IPS-20b (cell line): ENCODE data around the gene ACTN2.

Source experiments
- H3K27ac ChIP-seq: one replicate; pipeline ENCODE4 v1.5.1; 2013; ENCODE audit warnings: low read length
- H3K27me3 ChIP-seq: 2 replicates; pipeline ENCODE4 v1.6.1; 2013; ENCODE audit warnings: mild to moderate bottlenecking, low read length, inconsistent platforms; ENCODE audit not compliant: insufficient read depth
- H3K36me3 ChIP-seq: 2 replicates; pipeline ENCODE4 v1.6.1; 2013; ENCODE audit warnings: low read depth, mild to moderate bottlenecking, inconsistent platforms, low read length, moderate library complexity; ENCODE audit not compliant: insufficient read depth
- H3K4me1 ChIP-seq: 2 replicates; pipeline ENCODE4 v1.6.1; 2013; ENCODE audit warnings: mild to moderate bottlenecking, control low read depth, inconsistent platforms, low read length, moderate library complexity; ENCODE audit not compliant: insufficient read depth
- H3K4me3 ChIP-seq: 2 replicates; pipeline ENCODE4 v1.5.1; 2013; ENCODE audit warnings: mild to moderate bottlenecking, low read length, inconsistent platforms
- H3K9ac ChIP-seq: 2 replicates; pipeline ENCODE4 v1.6.1; 2013; ENCODE audit warnings: low read depth, mild to moderate bottlenecking, inconsistent platforms, low read length, moderate library complexity
- H3K9me3 ChIP-seq: 2 replicates; pipeline ENCODE4 v1.6.1; 2013; ENCODE audit warnings: mild to moderate bottlenecking, low read depth, low read length, inconsistent platforms; ENCODE audit not compliant: insufficient read depth

ACTN2 gene

DNA sequence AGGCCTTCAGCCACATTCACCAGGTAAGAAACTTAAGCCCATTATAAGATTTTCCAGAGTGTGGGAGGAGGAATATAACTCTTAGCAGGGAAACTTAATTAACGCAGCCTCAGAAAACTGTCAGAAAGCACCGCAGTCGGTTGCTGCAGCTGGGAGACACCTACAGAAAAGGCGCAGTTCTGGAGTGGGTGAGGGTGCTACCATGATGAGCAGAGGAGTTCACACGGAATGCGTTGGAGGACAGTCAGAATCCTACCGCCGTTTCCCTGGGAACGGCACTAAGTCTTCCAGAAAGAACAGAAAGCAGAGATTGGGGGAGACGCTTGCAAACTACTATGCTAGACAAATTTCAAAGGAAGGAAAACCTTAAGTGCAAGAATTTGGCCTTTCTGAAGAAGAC lies 6.4 kb downstream of the ACTN2 start:
- H3K36me3 ChIP-seq = no peaks in the 10 kb centered on the region
- H3K27ac ChIP-seq = no peak overlapping the region
- no peak overlapping the region for H3K4me3 ChIP-seq
- H3K27me3 ChIP-seq = peaks cover 6% of the 10 kb centered on the region
- no peaks in the 10 kb centered on the region for H3K4me1 ChIP-seq
- H3K9me3 ChIP-seq = no peaks in the 10 kb centered on the region
- no peak overlapping the region for H3K9ac ChIP-seq

DNA sequence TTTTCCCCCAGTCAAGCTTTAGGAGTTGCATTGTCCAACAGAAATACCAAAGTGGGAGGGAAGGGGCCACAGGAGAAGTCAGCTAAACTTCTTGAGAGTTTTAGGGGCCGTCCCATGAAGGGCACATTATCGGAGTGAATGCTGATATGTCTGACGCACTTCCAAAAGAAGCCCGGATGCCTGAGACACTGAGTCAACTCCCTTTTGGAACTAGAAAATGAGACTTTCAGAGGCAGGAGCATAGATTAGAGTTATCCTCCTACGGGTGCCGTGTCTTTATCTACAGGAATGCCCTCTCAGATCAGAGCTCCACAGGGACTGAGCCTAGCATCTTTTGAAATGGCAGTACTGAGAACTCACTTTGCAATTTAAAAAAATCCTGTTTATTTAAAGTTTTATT lies 13.1 kb downstream of the ACTN2 start:
- Histone ChIP-seq H3K4me1 (no peaks in the 10 kb centered on the region; the same call in 1 of the 2 replicates), H3K36me3 (no peaks in the 10 kb centered on the region), H3K9me3 (no peaks in the 10 kb centered on the region), H3K4me3 (no peak overlapping the region), H3K27ac (no peak overlapping the region), H3K27me3 (no peaks in the 10 kb centered on the region), H3K9ac (0 out of 2 replicates have a peak overlapping the region, but pooled peaks have one; percentile 15)

DNA sequence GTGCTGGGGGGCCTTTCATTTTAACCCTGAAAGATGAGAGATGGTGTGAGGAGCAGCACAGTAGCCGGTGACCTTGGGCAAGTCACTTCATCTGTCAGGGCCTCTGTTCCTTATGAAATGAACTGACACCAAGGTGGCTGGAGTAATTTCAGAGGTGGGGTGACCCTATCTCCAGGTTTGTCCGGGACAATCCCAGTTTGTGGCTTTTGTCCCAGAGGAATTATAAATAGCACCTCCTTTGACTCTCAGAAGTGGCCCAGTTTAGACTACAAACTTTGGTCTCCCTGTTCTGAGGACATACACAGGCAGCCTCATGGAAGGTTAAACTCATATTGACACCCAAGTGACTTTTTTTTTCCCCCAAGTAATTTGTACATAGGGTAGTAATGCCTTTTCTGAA lies 14.6 kb downstream of the ACTN2 start:
- H3K4me1 ChIP-seq = no peaks in the 10 kb centered on the region; the same call in 1 of the 2 replicates
- H3K9ac ChIP-seq = no peak overlapping the region
- H3K36me3 ChIP-seq = no peaks in the 10 kb centered on the region
- H3K9me3 ChIP-seq = no peaks in the 10 kb centered on the region
- no peak overlapping the region for H3K27ac ChIP-seq
- H3K4me3 ChIP-seq = no peak overlapping the region
- no peaks in the 10 kb centered on the region for H3K27me3 ChIP-seq

DNA sequence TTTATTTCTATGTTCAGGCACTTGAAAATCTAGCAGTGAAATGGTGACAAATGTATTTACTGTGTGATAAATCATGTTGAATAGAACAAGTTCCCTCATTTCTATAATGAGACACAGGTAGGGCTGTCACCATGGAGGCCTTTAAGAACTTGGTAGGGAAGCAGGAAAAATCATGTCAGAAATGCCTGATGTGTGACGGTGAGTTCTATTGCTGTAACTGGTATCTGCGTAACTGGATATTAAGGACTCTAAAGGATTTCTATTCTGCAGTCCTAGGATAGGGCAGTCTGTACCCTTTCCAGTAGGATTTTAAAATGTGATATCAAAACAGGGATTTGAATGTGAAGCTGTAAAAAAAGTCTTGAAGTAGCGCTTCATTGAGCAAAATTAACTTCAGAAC lies 15.5 kb downstream of the ACTN2 start:
- Histone ChIP-seq H3K27ac (no peak overlapping the region), H3K9ac (no peak overlapping the region), H3K4me3 (no peak overlapping the region), H3K4me1 (no peaks in the 10 kb centered on the region; the same call in 1 of the 2 replicates), H3K27me3 (no peaks in the 10 kb centered on the region), H3K36me3 (no peaks in the 10 kb centered on the region), H3K9me3 (no peaks in the 10 kb centered on the region)

DNA sequence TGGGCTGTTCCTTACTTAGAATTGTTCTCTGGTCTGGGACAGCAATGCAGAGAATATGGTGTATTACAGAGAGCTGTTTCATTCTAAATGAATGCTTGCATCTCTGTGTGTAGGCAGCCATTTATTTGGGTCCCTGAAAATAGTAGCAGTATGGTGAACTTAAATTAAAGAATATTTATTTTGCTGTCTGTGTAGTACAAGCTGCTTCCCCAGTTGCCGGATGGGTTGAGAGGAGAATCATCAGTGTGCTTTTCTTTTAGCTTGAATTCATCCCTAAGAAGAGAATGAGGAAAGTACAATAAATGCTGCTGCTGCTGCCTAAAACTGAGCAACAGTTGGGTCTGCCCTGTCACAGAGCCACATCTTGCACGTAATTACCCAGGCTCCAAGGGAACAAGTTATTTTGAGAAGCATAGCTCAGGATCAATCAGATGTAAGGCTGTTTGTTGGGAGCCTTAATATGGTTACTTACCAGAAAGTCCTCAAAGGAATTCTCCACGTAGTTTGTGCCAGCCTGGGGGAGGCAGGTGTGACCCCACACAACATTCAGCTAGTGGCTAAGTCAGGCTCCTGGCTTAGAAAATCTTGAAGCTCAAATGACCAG lies 16.6 kb downstream of the ACTN2 start:
- Histone ChIP-seq H3K4me3 (no peak overlapping the region), H3K36me3 (no peaks in the 10 kb centered on the region), H3K9me3 (no peaks in the 10 kb centered on the region), H3K27ac (no peak overlapping the region), H3K27me3 (no peaks in the 10 kb centered on the region), H3K4me1 (no peaks in the 10 kb centered on the region; the same call in 1 of the 2 replicates), H3K9ac (no peak overlapping the region)

DNA sequence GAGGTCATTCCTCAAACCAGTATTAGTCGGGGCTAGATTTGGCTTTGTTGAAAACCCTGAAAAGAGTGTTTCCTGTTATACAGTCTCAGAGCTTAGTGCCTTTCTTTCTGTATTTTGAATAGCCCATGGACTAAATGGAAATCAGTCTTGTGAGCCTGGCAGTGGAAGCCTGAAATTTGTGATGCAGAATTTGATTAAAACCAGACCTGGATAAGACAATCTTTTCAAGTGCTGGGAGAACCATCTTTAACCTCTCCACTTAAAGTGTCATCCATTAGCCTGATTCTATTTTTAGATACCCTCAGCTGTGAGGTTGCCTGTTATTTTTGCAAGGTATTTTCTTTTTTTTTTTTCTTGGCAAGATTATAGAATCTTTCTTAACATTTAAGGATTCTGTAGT lies 19.5 kb downstream of the ACTN2 start:
- Histone ChIP-seq H3K36me3 (no peaks in the 10 kb centered on the region), H3K9ac (no peak overlapping the region), H3K4me3 (no peak overlapping the region), H3K27ac (no peak overlapping the region), H3K9me3 (no peaks in the 10 kb centered on the region), H3K27me3 (no peaks in the 10 kb centered on the region), H3K4me1 (no peaks in the 10 kb centered on the region; the same call in 1 of the 2 replicates)

DNA sequence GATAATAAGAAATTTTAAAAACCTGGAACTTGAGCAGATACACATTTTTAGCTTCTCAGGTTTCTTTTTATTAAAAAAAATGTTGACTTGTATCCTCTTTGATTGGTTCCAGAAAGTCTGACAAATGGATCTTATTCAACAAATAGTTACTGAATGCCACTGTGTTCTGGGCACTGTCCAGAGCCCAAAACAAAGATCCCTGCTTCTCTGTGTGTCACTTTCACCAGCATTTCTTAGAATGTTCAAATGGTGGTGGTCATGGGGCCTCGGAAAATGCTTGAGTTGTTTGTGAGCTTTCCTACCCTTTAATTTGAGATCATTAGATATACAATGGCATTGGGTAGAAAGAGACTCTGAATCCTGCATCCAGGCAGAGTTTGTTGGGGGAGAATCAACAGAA lies 19.9 kb downstream of the ACTN2 start:
- H3K9ac ChIP-seq = no peak overlapping the region
- no peaks in the 10 kb centered on the region; the same call in 1 of the 2 replicates for H3K4me1 ChIP-seq
- H3K27me3 ChIP-seq = no peaks in the 10 kb centered on the region
- H3K36me3 ChIP-seq = no peaks in the 10 kb centered on the region
- no peak overlapping the region for H3K27ac ChIP-seq
- H3K4me3 ChIP-seq = no peak overlapping the region
- H3K9me3 ChIP-seq = no peaks in the 10 kb centered on the region

DNA sequence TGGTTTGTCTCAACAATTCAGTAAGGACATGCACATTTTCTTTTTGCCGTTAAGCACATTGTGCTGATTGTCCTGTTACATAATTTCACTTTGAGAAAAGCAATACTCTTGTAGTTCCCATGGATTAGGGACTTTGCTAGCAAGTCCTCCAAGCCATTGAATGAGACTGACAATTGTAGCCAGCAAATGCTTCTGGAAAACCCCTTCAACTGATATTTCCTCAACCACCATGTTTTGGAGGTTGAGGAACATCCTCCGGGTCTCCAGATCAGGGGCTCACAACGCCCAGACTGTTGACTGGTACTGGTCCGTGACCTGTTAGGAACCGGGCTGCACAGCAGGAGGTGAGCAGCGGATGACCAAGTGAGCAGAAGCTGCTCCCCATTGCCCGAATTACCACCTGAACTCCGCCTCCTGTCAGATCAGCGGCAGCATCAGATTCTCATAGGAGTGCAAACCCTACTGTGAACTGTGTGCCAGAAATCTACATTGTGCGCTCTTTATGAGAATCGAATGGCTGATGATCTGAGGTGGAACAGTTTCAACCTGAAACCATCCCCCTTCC lies 24.1 kb downstream of the ACTN2 start:
- H3K4me3 ChIP-seq = no peak overlapping the region
- no peaks in the 10 kb centered on the region for H3K9me3 ChIP-seq
- no peaks in the 10 kb centered on the region for H3K36me3 ChIP-seq
- no peaks in the 10 kb centered on the region for H3K4me1 ChIP-seq
- no peaks in the 10 kb centered on the region for H3K27me3 ChIP-seq
- H3K27ac ChIP-seq = no peak overlapping the region
- H3K9ac ChIP-seq = no peak overlapping the region

DNA sequence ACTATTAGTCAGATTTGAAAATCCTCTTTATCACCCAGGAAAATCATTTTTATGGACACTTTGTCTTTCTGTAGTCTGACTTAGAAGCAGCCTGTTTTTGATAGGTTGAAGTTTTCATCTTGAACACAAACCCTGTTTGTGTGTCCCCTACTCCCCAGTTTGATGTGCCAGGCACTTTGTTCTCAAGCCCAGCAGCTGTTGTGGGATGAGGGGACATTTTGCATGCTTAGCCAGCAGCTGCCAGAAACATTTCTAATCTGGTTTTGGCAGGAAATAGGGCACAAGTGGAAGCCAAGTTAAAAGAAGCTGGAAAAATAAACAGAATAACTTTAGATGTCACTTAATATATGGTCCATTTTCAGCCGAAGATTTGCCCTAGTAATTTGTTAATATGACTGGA lies 29.9 kb downstream of the ACTN2 start:
- Histone ChIP-seq H3K4me1 (no peaks in the 10 kb centered on the region), H3K27ac (no peak overlapping the region)

DNA sequence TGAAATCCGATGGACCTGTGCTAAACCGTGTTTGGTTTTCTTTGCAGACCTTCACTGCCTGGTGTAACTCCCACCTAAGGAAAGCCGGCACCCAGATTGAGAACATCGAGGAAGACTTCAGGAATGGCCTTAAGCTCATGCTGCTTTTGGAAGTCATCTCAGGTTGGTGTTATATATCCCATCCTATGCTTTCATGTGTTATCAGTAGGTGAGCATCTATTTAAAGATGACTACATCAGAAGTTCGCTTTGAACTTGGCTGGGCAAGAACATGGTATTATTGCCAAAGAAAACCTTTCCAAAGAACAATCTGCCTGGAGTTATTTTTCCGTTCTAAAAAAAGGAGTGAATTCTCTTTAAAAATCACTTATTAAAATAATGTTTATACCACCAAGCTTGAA lies 31.5 kb downstream of the ACTN2 start:
- no peak overlapping the region for H3K4me3 ChIP-seq
- H3K27me3 ChIP-seq = no peaks in the 10 kb centered on the region
- no peaks in the 10 kb centered on the region for H3K36me3 ChIP-seq
- no peaks in the 10 kb centered on the region for H3K4me1 ChIP-seq
- H3K27ac ChIP-seq = no peak overlapping the region
- no peaks in the 10 kb centered on the region for H3K9me3 ChIP-seq
- no peak overlapping the region for H3K9ac ChIP-seq

More for the DNA sequence above, 29.9 kb downstream of the ACTN2 start:
- Histone ChIP-seq H3K4me3 (no peak overlapping the region), H3K36me3 (no peaks in the 10 kb centered on the region), H3K27me3 (no peaks in the 10 kb centered on the region), H3K9ac (no peak overlapping the region), H3K9me3 (no peaks in the 10 kb centered on the region)

DNA sequence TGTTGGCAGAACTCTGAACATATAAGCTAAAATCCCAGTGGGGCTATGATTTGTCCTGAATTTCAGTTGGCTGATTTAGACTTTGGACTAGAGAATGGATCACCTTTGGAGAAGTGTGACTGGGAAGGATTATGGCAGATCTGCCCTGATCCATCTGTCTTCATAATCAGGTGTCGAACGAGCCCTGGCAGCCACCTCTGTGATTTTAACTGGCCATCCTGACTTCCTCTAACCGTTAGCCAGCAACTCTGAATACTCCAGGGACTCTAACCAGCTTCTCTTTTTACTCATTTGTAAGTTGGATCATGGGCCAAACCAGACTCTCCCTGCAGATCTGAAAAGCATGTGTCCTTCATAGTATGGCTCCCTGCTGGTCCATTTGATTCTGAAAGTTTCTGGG lies 32.0 kb downstream of the ACTN2 start:
- no peaks in the 10 kb centered on the region for H3K9me3 ChIP-seq
- H3K4me3 ChIP-seq = no peak overlapping the region
- H3K27ac ChIP-seq = no peak overlapping the region
- no peaks in the 10 kb centered on the region for H3K4me1 ChIP-seq
- no peaks in the 10 kb centered on the region for H3K36me3 ChIP-seq
- H3K27me3 ChIP-seq = no peaks in the 10 kb centered on the region
- H3K9ac ChIP-seq = no peak overlapping the region

DNA sequence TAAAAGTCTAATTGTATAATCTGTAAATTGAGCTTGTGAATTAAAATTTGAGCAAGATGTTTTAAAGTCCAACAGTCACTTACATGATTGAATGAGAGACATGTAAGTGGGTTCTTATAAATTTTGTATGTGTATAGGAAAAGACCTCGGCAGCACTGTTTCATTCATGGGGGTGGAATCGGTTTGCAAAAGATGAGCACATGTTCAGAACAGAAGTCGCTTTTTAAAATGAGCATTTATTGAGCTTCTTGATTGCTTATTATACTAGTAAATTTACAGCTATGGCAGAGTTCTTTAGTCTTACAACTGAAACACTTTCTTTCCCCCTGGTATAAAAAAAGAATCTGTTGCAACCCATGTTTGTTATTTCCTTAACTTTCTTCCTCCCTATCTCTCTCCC lies 33.9 kb downstream of the ACTN2 start:
- Histone ChIP-seq H3K4me1 (no peaks in the 10 kb centered on the region), H3K9ac (no peak overlapping the region), H3K36me3 (no peaks in the 10 kb centered on the region), H3K9me3 (no peaks in the 10 kb centered on the region), H3K4me3 (no peak overlapping the region), H3K27ac (no peak overlapping the region), H3K27me3 (no peaks in the 10 kb centered on the region)
